Activated CD8-positive, alpha-beta memory T cell treated with anti-CD3 and anti-CD28 coated beads for 36 hours (primary cell): ENCODE results near the gene CALR. TPM values are rescaled to one million over a fixed set of nuclear protein-coding genes. Genes with fewer than 3 reads are reported as not detected.
"Not testable (repeated sequence)": the region's sequence is repeated elsewhere in the genome, so short reads cannot be mapped to it uniquely, and the experiment has no call there.

Source experiments
- CTCF ChIA-PET: fragments of 350-600 bp; sonication (Branson Sonifier 250); formaldehyde crosslinking; loops from one replicate; lab custom pipeline; 2021; ENCODE audit warnings: antibody characterized with exemption; lab: Charles Lee
- POLR2A ChIA-PET: fragments of 350-600 bp; sonication (Branson Sonifier 250); formaldehyde crosslinking; loops from one replicate; lab custom pipeline; 2021; ENCODE audit warnings: antibody characterized with exemption; lab: Charles Lee
- total RNA-seq, 2 experiments: library from RNA; stranded (reverse); gene quantifications; one replicate each; pipeline ENCODE4 v1.2.3, GENCODE V29; 2021

CALR gene
- total RNA-seq, 2 experiments from 2014 or later: 805 to 809 TPM

DNA sequence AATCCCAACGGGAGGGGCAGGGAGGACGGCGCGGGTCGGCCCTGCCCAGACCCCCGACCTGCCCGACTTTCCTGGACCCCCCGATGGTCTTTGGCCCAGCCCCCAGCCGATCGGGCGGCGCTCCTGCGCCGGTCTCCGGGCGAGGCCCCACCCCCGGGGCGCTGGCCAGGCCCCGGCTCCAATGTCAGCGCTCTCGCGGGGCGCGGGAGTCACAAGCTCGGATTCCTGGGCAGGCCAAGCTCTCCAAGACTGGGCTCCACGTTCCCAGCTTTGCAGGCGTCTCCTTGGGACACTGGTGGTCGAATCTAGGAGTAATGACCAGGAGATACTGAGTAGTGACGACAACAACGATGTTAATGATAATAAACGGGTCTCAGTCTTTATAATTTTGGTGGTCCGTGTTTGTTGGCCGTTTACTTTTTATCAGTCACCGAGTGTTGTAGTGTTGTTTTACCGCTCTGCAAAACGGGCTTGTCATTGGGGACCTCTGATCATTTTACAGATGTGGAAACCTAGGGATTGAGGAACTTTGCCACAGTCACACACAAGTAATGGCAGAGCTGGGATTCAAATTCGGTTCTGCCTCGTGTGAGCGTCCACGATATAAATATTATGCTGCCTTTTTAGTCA, 7.8 kb downstream of the CALR start:
- ChIA-PET CTCF (interaction anchor here (0.7 to 3.5 kb wide), 3 partner anchors 10 to 19 kb away, joined by 3 to 12 read pairs (median 3); partner anchors contain the start of gene FARSA), POLR2A (interaction anchor here (0.6 to 1.3 kb wide), 6 partner anchors 8 to 61 kb away, joined by 3 to 6 read pairs (median 4); no protein-coding TSS in a partner anchor)

DNA sequence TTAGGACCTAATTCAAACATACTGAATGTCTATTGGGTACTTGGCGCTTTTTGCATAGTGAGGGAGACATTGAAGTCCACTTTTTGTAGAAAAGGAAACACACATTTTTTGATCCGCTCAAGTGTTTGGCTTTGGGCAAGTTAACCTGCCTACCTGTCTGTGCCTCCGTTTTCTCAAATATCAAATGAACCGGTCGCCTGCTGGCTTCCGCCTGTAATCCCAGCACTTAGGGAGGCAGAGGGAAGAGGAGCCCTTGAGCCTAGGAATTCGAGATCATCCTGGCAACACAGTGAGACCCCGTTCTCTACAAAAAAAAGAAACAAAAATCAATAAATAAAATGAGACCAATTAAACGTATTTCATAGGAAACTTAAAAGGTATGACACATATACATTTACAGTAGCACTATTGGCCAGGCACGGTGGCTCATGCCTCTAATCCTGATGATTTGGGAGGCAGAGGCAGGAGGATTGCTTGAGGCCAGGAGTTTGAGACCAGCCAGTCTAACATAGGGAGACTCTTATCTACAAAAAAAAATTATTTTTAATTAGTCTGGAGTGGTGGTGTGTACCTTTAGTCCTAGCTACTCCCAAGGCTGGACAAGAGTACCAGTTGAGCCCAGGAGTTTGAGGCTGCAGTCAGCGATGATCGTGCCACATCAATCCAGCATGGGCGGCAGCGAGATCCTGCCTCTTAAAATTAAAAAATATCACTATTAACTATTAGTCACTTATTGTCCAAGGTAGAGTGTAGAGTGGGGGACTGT, 8.5 kb downstream of the CALR start:
- ChIA-PET CTCF (interaction anchor here (0.7 to 3.5 kb wide), 3 partner anchors 9 to 18 kb away, joined by 3 to 12 read pairs (median 3); partner anchors contain the start of gene FARSA), POLR2A (interaction anchor here (0.6 to 1.3 kb wide), 6 partner anchors 7 to 61 kb away, joined by 3 to 6 read pairs (median 4); no protein-coding TSS in a partner anchor)

DNA sequence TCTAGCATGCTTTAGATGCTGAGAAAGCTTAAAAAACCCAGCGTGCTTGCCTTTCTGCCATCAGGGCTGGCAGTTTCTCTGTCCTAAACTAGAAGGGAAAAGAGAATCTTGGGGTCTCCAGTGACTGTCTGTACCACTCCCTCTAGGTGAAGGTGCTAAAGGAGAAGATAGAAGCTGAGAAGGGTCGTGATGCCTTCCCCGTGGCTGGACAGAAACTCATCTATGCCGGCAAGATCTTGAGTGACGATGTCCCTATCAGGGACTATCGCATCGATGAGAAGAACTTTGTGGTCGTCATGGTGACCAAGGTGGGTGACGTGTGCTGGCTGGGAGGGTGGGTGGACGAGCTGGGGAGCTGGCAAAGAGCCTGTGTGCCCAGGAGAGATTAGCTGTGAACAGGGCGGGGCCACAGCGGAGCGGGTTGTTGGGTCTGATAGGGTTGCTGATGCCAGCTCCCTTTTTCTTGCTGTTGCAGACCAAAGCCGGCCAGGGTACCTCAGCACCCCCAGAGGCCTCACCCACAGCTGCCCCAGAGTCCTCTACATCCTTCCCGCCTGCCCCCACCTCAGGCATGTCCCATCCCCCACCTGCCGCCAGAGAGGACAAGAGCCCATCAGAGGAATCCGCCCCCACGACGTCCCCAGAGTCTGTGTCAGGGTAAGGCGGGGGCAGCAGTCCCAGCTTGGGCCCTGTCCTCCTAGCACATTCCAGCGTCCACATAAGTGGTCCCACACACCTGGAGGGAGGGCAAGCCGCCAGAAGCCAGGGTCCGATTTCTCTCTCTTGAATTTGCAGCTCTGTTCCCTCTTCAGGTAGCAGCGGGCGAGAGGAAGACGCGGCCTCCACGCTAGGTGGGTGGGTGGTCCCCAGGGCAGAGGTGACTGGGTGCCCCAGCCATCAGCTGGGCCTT, 9.5 kb downstream of the CALR start:
- ChIA-PET POLR2A (no interaction called here), CTCF (interaction anchor here (3.5 kb wide), 1 partner anchor 17 kb away, joined by 12 read pairs; no protein-coding TSS in a partner anchor)

DNA sequence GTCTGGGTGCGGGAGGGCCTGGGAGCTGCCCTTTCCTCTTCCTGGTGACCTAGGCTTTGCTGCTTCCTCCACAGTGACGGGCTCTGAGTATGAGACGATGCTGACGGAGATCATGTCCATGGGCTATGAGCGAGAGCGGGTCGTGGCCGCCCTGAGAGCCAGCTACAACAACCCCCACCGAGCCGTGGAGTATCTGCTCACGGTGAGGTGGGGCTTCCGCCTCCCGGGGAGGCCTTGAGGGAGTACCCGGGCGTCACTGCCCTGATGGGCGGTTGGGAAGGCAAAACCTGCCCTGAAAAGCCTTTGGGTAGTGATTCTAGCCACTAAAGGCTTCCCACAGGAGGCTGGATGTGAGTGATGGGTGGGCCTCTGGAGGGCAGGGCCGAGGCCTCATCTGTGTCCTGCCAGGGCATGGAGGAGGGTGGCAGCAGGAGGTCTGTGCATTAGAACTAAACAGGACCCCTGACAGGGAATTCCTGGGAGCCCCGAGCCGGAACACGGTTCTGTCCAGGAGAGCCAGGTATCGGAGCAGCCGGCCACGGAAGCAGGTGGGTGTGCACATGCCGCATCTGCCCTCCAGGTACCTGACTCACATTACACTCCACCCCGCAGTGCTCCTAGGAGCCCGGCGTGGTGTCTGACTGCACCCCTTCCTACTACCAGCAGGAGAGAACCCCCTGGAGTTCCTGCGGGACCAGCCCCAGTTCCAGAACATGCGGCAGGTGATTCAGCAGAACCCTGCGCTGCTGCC, 10.4 kb downstream of the CALR start:
- CTCF ChIA-PET: interaction anchor here (1.9 to 3.5 kb wide), 2 partner anchors 16 kb away, joined by 8 to 12 read pairs; no protein-coding TSS in a partner anchor
- POLR2A ChIA-PET: no interaction called here

DNA sequence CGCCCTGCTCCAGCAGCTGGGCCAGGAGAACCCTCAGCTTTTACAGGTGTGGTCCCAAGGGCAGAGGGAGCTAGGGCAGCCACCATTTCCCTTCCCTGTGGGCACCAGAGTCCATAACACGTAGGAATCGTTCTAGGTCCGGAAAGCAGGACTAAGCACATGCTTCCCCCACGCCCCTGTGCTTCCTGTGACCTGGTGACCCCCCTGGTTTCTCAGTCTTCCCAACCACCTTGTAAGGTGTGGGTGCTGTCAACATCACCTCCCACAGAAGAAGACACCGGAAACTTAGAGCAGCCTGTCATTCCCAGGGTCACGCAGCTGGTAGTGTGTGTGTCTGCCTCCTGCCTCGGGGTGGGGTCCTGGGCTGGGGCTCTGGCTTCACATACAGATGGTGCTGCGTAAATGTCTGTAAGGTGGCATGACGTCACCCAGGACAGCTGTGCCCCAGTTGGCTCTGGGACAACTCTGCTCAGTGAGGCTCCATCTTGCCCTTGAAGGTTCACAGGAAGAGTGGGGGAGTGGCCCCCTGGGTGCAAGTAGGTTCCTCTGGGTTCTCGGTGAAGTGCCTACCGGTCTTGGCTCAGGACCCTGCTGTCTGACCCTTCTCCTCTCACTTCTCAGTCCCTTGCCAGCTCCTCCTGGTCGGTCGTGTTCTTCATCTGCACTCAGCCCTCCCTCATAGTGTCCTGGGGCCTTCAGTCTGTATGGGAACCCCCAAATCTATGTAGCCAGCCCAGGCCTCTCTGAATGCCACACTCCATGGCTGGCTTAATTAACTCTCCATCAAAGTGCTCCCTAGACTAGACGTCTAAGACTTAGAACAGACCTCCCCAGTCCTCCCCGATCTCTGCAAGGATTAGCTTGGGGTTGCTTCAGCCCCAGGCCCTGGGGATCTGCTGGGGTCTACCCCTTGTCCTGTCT, 11.2 kb downstream of the CALR start:
- ChIA-PET POLR2A (no interaction called here), CTCF (interaction anchor here (1.9 kb wide), 1 partner anchor 15 kb away, joined by 8 read pairs; no protein-coding TSS in a partner anchor)

DNA sequence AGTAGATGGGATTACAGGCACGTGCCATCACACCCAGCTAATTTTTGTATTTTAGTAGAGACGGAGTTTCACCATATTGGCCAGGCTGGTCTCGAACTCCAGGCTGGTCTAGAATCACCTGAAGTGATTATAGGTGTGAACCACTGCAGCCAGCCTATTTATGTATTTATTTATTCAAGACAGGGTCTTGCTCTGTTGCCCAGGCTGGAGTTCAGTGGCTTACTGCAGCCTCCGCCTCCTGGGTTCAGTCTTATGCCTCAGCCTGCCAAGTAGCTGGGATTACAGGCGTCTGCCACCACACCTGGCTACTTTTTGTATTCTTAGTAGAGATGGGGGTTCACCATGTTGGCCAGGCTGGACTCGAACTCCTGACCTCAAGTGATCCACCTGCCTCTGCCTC, 13.6 kb downstream of the CALR start:
- POLR2A ChIA-PET, CTCF ChIA-PET: not testable (repeated sequence)

DNA sequence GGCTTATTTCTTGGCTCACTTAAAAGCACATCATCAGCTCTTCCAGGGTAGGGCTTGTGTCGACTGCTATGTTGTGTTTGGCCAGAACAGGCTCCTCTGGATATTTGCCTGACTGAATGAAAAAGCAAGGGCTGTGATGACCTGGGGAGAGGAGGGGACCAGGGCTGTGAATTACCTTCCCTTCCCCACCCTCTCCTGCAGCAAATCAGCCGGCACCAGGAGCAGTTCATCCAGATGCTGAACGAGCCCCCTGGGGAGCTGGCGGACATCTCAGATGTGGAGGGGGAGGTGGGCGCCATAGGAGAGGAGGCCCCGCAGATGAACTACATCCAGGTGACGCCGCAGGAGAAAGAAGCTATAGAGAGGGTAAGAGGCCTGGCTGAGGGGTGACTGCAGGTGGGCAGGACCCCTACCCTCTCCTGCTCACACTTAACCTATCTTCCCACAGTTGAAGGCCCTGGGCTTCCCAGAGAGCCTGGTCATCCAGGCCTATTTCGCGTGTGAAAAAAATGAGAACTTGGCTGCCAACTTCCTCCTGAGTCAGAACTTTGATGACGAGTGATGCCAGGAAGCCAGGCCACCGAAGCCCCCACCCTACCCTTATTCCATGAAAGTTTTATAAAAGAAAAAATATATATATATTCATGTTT, 14.2 kb downstream of the CALR start:
- ChIA-PET POLR2A (interaction anchor here (0.5 to 0.6 kb wide), 2 partner anchors 9 to 218 kb away, joined by 4 to 5 read pairs; partner anchors contain the start of gene TRIR), CTCF (interaction anchor here (1.2 to 1.4 kb wide), 2 partner anchors 13 to 143 kb away, joined by 3 to 7 read pairs; no protein-coding TSS in a partner anchor)

DNA sequence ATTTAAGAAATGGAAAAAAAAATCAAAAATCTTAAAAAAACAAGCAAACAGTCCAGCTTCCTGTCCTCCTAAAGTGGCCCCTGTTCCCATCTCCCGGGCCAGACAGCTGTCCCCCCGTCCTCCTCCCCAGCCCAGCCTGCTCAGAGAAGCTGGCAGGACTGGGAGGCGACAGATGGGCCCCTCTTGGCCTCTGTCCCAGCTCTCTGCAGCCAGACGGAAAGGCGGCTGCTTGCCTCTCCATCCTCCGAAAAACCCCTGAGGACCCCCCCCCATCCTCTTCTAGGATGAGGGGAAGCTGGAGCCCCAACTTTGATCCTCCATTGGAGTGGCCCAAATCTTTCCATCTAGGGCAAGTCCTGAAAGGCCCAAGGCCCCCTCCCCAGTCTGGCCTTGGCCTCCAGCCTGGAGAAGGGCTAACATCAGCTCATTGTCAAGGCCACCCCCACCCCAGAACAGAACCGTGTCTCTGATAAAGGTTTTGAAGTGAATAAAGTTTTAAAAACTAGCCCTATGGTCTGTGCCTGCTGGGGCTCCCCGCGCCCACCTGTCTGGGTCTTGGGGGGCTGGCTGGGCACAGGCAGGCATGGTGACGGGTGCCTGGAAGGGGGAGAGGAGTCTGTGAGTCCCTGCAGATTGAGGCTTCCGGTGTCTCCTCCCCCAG, 14.9 kb downstream of the CALR start:
- POLR2A ChIA-PET: interaction anchor here (0.5 to 1.3 kb wide), 4 partner anchors 7 to 219 kb away, joined by 3 to 5 read pairs (median 4); partner anchors contain the start of gene TRIR
- CTCF ChIA-PET: interaction anchor here (1.1 to 1.4 kb wide), 3 partner anchors 12 to 143 kb away, joined by 3 to 7 read pairs (median 3); no protein-coding TSS in a partner anchor

DNA sequence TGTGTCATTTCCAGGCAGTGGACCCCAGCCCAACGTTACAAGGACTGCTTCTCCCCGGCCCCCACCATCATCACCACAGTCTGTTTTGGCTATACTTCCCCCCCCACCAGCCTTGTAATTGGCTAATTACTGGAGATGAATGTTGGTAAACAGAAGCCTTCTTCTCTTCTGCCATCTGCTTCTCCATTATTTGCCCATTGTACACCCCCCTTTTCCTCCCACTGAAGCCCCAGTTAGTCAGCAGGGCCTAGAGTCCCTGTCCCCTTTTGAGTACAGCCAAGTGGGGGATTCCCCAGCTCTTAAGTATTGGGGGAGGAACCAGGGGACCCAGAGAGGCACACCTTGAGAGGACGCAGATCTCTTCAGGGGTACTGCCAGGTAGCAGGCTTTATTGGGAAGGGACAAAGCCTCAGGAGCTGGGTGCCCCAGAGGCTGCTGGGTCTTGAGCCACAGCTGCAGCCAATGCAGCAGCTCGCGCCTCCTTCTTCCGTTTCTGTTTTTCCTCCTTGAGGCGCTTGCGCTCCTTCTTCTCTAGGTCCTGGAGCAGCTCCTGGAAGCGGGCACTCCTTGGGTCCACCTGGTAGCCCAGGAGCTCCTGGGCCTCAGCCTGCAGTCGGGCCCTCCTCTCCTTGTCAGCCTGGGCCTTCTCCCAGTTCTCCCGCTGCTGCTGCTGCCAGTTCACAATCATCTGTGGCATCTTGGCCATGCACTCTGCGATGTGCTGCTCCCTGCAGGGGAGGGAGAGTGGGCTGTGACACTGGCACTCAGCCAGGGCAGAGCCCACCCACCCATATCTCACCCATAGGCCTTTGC, 15.6 kb downstream of the CALR start:
- CTCF ChIA-PET: interaction anchor here (1.1 to 2.9 kb wide), 4 partner anchors 11 to 142 kb away, joined by 3 to 20 read pairs (median 5); no protein-coding TSS in a partner anchor
- POLR2A ChIA-PET: interaction anchor here (0.6 to 1.3 kb wide), 3 partner anchors 8 to 1737 kb away, joined by 3 to 4 read pairs (median 3); no protein-coding TSS in a partner anchor

DNA sequence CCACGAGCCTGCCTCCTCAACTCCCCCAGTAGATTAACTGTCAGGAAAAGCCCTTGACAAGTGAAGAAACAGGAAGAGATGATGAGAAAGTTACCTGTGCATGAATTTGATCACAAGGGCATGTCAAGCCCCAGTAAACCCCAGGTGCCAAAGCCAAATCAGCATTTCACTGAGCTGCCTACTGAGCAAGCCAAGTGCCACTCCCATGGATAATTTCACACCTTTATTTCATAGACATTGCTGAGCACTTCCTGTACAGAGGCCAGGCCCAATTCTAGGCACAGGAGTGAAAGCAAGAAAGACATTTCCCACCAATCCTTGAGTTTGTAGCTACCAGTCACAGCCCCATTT, 16.2 kb downstream of the CALR start:
- CTCF ChIA-PET: interaction anchor here (1.1 to 2.9 kb wide), 2 partner anchors 11 to 21 kb away, joined by 3 to 20 read pairs; no protein-coding TSS in a partner anchor

DNA sequence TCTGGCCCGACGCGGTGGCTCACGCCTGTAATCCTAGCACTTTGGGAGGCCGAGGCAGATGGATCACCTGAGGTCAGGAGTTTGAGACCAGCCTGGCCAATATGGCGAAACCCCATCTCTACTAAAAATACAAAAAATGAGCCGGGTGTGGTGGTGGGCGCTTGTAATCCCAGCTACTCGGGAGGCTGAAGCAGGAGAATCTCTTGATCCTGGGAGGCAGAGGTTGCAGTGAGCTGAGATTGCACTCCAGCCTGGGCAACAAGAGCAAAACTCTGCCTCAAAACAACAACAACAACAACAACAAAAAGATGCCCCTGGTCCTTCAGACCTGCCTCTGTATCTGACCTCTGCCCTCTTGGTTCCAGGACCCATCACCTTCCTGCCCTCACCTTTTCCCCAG, 17.2 kb downstream of the CALR start:
- POLR2A ChIA-PET: not testable (repeated sequence)
- CTCF ChIA-PET: interaction anchor here (0.7 to 2.9 kb wide), 4 partner anchors 9 to 138 kb away, joined by 3 to 20 read pairs (median 4); no protein-coding TSS in a partner anchor

More for the DNA sequence above, 16.2 kb downstream of the CALR start:
- POLR2A ChIA-PET: interaction anchor here (0.6 to 1.3 kb wide), 2 partner anchors 8 to 1737 kb away, joined by 3 to 4 read pairs; no protein-coding TSS in a partner anchor

DNA sequence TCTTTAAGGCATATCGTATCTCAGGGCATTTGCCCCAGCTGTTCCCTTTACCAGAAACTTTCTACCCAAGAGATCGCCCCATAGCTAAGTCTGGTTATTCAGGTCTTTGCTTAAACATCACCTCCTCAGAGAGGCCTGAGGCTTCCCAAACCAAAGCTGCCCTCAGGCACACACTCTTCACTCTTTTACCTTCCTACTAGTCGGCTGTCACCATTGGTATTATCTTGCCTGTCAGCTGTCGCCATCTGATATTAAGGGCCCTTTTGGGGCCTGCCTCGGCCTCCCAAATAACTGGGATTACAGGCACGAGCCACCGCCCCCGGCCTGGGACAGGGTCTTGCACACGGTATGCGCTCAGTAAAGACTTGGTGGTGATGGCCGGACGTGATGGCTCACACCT, 17.6 kb downstream of the CALR start:
- POLR2A ChIA-PET: interaction anchor here (1.2 kb wide), 1 partner anchor 17 kb away, joined by 3 read pairs; no protein-coding TSS in a partner anchor
- CTCF ChIA-PET: interaction anchor here (0.7 to 2.9 kb wide), 4 partner anchors 10 to 138 kb away, joined by 3 to 20 read pairs (median 4); no protein-coding TSS in a partner anchor

DNA sequence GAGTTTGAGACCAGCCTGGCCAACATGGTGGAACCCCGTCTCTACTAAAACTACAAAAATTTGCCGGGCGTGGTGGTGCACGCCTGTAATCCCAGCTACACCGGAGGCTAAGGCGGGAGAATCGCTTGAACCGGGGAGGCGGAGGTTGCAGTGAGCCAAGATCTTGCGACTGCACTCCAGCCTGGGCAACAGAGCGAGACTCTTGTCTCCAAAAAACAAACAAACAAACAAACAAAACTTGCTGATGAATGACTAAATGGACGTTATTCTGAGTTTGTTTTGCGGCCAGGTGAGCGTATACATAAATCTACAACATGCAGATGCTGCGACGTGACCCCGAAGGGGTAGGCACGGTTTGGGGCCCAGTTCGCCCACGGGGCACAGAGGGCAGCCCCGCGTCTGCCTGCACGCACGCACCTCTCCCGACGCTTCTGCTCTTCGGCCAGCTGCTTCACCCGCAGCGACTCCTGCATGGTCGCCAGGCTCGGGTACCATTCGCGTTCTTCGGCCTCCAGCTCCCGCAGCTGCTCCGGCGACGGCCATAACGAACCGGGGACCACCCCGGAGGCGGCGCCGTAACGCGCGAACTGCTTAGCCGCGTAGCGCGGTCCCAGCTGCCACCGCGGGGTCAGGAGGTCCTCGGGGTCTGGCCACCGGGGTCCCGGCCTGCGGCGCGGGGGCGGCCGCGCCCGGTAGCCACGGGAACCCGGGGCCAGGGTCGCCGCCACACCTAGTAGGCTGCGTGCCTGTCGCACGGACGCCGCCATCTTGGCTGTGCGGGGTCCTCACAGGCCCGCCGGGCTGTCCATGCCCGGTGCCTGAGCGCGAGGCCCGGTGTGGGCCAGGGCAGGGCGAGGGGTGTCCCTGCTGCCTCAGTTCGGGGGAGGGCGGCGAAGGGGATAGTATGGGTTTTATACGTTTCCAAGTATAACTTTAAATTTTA, 18.3 kb downstream of the CALR start, which contains the start of gene GADD45GIP1:
TSS of gene GADD45GIP1 (minus strand) at position 778 of the 943 bp plus-strand sequence. CDS start at position 767, 11 bp downstream.
- CTCF ChIA-PET: interaction anchor here (0.6 to 2.9 kb wide), 5 partner anchors 9 to 556 kb away, joined by 3 to 20 read pairs (median 5); partner anchors contain the start of gene ZNF799

More for the DNA sequence above, 18.3 kb downstream of the CALR start, which contains the start of gene GADD45GIP1:
- POLR2A ChIA-PET: interaction anchor here (1.2 kb wide), 1 partner anchor 17 kb away, joined by 3 read pairs; no protein-coding TSS in a partner anchor
